GM18502 (cell line): ENCODE data around the gene PPP2R2C.

ENCODE experiments used
- ATAC-seq: cut with Tn5 transposase; IDR thresholded peaks from one replicate; pipeline ENCODE4 v1.9.1; 2021; ENCODE audit warnings: mild to moderate bottlenecking; ENCODE audit not compliant: unreplicated experiment, poor library complexity

PPP2R2C gene

DNA sequence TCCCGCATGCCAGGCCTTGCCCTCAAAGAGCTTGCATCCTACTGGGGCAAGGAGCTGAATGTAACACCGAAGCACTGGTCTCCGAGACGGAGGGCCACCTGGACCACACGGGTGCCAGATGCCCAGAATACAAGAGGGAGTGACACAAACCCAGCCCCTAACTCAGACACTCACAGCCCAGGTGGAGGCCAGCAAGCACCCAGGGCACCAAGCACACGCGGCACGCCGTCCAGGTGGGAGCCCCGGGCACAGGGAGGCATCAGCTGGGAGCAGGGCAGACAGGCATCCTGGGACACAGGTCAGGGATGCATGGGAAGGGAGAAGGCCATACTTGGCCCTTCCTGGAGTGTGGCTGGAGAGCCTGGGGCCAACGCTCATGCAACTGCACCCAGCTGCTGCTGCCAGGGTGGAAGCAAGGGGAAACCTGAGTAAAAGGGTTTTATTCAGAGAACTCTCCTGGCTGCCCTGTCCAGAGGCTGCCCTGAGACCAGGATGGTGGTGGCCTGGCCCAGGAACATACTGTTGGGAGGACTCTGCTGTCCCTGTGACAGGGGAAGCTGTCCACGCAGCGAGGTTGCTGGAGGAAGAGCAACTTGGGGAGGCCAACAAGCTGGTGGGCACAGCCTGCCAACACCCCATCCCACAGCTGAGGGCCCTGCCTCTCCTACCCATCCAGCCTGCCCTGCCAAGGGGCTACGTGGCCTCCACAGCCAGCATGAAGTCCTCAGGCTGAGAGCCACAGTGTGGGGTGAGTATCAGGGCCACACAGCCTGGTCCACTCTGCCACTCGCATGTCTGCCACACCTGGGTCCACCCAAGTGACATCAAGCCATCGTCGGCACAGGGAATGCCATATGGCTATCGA is 22.2 kb upstream of the PPP2R2C start:
- no peak for ATAC-seq

- no peak for ATAC-seq
Measured at GRCh38 chr4:6493658-6494304, 21.4 kb upstream of the PPP2R2C start.

DNA sequence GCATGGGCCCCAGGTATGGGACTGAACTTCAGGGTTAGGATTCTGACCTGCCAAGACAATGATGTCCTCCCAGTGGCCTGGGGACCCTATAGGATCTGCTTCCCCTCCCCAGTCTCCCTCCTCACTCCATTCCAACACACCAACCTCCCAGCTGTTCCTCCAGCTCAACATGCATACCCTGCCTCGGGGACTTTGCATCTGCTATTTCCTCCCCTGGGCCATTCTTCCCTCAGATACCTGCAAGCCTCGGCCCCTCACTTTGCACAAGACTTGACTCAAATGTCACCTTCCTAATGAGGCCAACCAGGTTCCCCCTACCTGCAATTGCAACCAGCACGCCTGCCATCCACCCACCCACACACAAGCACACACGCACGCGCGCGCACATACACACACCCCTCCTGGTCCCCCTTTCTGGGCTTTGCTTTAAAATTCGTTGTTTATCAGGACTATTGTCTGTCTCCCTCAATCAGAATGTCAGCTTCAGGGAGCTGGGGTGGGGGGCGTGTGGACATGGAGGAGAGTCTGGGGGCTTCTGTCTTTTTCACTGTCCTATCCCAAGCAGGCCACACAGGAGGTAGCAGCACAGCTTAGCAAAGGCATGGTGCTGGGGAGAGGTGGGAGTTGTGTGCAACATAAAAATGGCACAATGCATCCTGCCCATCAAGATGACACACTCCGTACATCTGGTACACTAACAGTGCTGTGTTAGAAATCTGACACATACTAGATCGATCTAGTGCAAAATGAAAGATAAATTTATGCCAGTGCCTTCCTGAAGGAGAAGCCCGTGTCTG is 20.6 kb upstream of the PPP2R2C start:
- ATAC-seq = no peak

- no peak for ATAC-seq
Measured at GRCh38 chr4:6492027-6492590, 19.7 kb upstream of the PPP2R2C start.

- ATAC-seq = no peak
Measured at GRCh38 chr4:6491235-6491634, 18.8 kb upstream of the PPP2R2C start.

DNA sequence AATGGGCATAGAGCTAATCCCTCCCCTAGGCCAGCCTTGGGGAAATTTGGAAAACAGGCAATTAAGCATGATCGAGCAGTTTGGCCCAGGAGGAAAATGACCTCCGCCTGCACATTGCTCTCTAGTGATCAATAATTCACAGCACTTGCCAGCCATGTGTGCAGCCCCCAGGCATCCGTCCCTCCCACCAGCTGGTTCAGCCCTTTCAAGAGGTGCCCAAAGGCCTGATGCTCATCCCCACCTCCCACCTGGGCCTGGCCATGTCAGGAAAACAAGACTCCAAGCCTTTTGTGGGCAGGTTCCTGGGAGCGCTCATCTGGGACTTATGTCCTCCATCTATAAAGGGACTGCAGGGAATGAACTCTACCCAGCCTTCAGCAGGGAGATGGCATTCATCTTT is 17.5 kb upstream of the PPP2R2C start:
- ATAC-seq = no peak

- no peak for ATAC-seq
Measured at GRCh38 chr4:6487466-6487865, 15.1 kb upstream of the PPP2R2C start.

- no peak for ATAC-seq
Measured at GRCh38 chr4:6480534-6481088, 8.2 kb upstream of the PPP2R2C start.

GRCh38 chr4:6478546-6479220 is 6.3 kb upstream of the PPP2R2C start:
- no peak for ATAC-seq

DNA sequence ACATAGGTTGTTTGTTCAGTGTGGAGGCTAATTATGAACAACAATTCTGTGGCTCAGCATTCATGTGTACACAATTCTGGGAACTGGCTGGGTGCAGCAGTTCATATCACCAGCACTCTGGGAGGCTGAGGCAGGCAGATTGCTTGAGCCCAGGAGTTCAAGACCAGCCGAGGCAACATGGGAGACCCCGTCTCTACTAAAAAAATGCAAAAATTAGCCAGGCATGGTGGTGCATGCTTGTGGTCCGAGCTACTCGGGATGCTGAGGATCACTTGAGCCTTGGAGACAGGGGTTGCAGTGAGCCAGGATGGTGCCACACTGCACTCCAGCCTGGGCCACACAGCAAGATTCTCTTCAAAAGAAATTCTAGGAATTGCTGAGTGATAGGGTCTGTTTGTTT is 4.5 kb upstream of the PPP2R2C start:
- ATAC-seq = no peak

DNA sequence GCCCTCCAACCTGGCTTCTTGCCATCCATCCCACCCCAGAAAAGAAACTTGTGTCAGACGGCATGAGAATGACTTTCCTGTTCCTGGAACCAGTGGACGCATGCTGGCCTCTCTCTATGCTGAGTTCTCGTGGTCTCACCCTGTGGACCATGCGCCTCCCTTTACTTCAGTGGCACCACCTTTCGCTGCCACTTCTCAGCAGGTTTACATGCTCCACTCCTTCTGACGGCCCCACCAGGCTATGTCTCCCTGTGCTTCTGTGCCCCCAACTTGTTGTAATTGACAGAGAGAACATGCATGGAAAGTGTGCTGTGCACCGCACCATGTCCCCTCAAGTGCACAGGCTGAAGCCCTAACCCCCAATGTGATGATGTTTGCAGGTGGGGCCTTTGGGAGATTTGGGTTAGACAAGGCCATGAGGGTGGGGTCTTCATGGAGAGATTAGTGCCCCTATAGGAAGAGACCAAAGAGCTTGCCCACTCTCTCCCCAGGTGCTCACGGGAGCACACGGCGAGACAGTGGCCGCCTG is 3.1 kb upstream of the PPP2R2C start:
- no peak for ATAC-seq

GRCh38 chr4:6474705-6475457 is 2.5 kb upstream of the PPP2R2C start:
- no peak for ATAC-seq

- ATAC-seq = no peak
Measured at GRCh38 chr4:6474053-6474568, 1.7 kb upstream of the PPP2R2C start.

GRCh38 chr4:6473264-6474052 is 1.0 kb upstream of the PPP2R2C start:
- no peak for ATAC-seq

GRCh38 chr4:6472008-6472386 is 417 bp downstream of the PPP2R2C start:
- ATAC-seq = no peak

DNA sequence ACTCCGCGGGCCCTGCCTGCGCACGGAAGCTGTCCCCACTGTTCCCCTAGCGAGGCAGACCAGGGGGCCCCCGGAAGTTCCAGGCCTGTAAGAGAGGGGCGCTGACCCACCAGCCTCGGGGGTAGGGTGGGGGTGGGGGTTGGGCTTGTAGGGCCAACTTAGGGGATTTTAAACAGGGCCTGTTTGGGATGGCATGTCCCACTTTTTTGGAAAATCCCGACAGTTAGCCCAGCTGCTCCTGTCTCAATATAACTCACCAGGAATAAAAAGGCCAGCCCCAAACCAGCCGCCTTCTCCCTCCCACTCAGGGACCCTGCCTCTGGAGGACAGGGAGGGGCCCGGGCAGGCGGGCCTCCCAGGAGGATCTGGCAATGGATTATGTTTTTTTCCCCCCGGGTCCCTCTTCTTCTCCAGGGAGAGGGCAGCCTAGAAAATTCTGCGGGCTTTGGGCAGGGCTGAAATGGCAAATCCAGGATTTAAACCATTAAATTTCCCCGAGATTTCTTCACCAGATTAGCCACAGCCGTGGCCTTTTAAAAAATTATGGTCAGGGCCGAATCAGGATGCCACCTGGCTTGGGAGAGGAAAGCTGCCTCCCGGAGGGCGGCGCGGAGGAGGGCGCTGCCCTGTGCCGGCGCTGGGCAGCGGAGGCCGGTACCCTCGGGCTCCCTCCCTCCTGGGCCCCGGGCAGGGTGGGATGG is 957 bp downstream of the PPP2R2C start:
- no peak for ATAC-seq

- ATAC-seq = no peak
Measured at GRCh38 chr4:6470502-6471306, 1.7 kb downstream of the PPP2R2C start.
